Liver (tissue), 9 donors: ENCODE results near the gene MEIS3. TPM values are rescaled to one million over a fixed set of nuclear protein-coding genes. Genes with fewer than 3 reads are reported as not detected.

Experiments
- DNase-seq: peaks from one replicate; pipeline ENCODE4 v3.0.0-alpha.2; 2017; ENCODE audit warnings: low spot score
- H3K27ac ChIP-seq, 2 donors: one replicate each; pipeline ENCODE4 v1.7.0; 2013; ENCODE audit warnings: inconsistent platforms in 2 of 2, low read length in 2 of 2, control low read depth in 1 of 2, low read depth in 1 of 2, mild to moderate bottlenecking in 1 of 2
- H3K27me3 ChIP-seq, 4 donors: one replicate each; pipeline versions ENCODE4 v1.6.1 to v1.7.0; 2013; ENCODE audit warnings: low read length in 3 of 4, inconsistent platforms in 1 of 4, mild to moderate bottlenecking in 1 of 4, moderate library complexity in 1 of 4; ENCODE audit not compliant: control insufficient read depth in 4 of 4, insufficient read depth in 4 of 4
- H3K36me3 ChIP-seq, 4 donors: one replicate each; pipeline versions ENCODE4 v1.6.1 to v1.7.0; 2013; ENCODE audit warnings: low read length in 3 of 4, mild to moderate bottlenecking in 3 of 4, low read depth in 1 of 4, moderate library complexity in 1 of 4; ENCODE audit not compliant: control insufficient read depth in 4 of 4, insufficient read depth in 3 of 4
- H3K4me1 ChIP-seq, 4 donors: one replicate each; pipeline versions ENCODE4 v1.6.1 to v1.7.0; 2013; ENCODE audit warnings: low read length in 3 of 4, mild to moderate bottlenecking in 3 of 4, moderate library complexity in 1 of 4; ENCODE audit not compliant: control insufficient read depth in 4 of 4, insufficient read depth in 4 of 4
- H3K4me3 ChIP-seq, 3 donors: one replicate each; pipeline versions ENCODE4 v1.6.1 to v1.7.0; 2013; ENCODE audit warnings: low read length in 3 of 3, control low read depth in 1 of 3, low read depth in 1 of 3, mild to moderate bottlenecking in 1 of 3
- H3K9ac ChIP-seq, 2 donors: one replicate each; pipeline ENCODE4 v1.7.0; 2013; ENCODE audit warnings: low read length in 2 of 2, mild to moderate bottlenecking in 2 of 2, moderate library complexity in 2 of 2, control low read depth in 1 of 2, low read depth in 1 of 2
- H3K9me3 ChIP-seq, 4 donors: one replicate each; pipeline versions ENCODE4 v1.6.1 to v1.7.0; 2013; ENCODE audit warnings: low read length in 3 of 4; ENCODE audit not compliant: control insufficient read depth in 4 of 4
- ATF3 ChIP-seq: IDR thresholded peaks from 2 replicates; pipeline ENCODE4 v1.6.1; 2016; ENCODE audit warnings: antibody characterized with exemption
- EGR1 ChIP-seq, 2 donors: IDR thresholded peaks; 2 replicates each; pipeline ENCODE4 v1.6.1; 2016 to 2018; ENCODE audit warnings: antibody characterized with exemption in 2 of 2, low read depth in 2 of 2
- FOXA1 ChIP-seq: IDR thresholded peaks from 2 replicates; pipeline ENCODE4 v1.6.1; 2016; ENCODE audit warnings: antibody characterized with exemption
- FOXA2 ChIP-seq: IDR thresholded peaks from 2 replicates; pipeline ENCODE4 v1.6.1; 2016; ENCODE audit warnings: antibody characterized with exemption
- GABPA ChIP-seq, 2 donors: IDR thresholded peaks in 1 of 2; conservative IDR thresholded peaks in 1 of 2; 2 replicates each; pipeline ENCODE4 v1.6.1; 2016; ENCODE audit warnings: antibody characterized with exemption in 2 of 2, mild to moderate bottlenecking in 1 of 2, moderate library complexity in 1 of 2
- HNF4A ChIP-seq, 2 donors: conservative IDR thresholded peaks; 2 replicates each; pipeline ENCODE4 v1.6.1; 2016; ENCODE audit warnings: antibody characterized with exemption in 2 of 2, mild to moderate bottlenecking in 2 of 2
- HNF4G ChIP-seq: IDR thresholded peaks from 2 replicates; pipeline ENCODE4 v1.6.1; 2016; ENCODE audit warnings: antibody characterized with exemption
- JUND ChIP-seq, 2 donors: IDR thresholded peaks; 2 replicates each; pipeline ENCODE4 v1.6.1; 2016; ENCODE audit warnings: antibody characterized with exemption in 2 of 2
- NR2F2 ChIP-seq: IDR thresholded peaks from 2 replicates; pipeline ENCODE4 v1.6.1; 2016; ENCODE audit warnings: antibody characterized with exemption
- RXRA ChIP-seq, 2 donors: IDR thresholded peaks; 2 replicates each; pipeline ENCODE4 v1.6.1; 2017 to 2018; ENCODE audit warnings: antibody characterized with exemption in 2 of 2, mild to moderate bottlenecking in 1 of 2
- SP1 ChIP-seq: IDR thresholded peaks from 2 replicates; pipeline ENCODE4 v1.6.1; 2018; ENCODE audit warnings: antibody characterized with exemption, mild to moderate bottlenecking
- TAF1 ChIP-seq: conservative IDR thresholded peaks from 2 replicates; pipeline ENCODE4 v1.6.1; 2016; ENCODE audit warnings: antibody characterized with exemption, mild to moderate bottlenecking
- YY1 ChIP-seq: IDR thresholded peaks from 2 replicates; pipeline ENCODE4 v1.6.1; 2016; ENCODE audit warnings: antibody characterized with exemption, mild to moderate bottlenecking
- ZBTB33 ChIP-seq: IDR thresholded peaks from 2 replicates; pipeline ENCODE4 v1.6.1; 2016; ENCODE audit warnings: antibody characterized with exemption
- WGBS: extraction: QIAGEN DNeasy Blood & Tissue Kit; methylation state at CpG from one replicate; pipeline ENCODE4 v1.1.7; 2013; 5-methylcytosine and 5-hydroxymethylcytosine counted together
- polyA plus RNA-seq, 2 donors: library from polyadenylated mRNA; stranded (reverse) in 1 of 2; unstranded in 1 of 2; fragments of 200-250 nt in 1 of 2; fragments of >200 nt in 1 of 2; fragmentation: Nextera tagmentation in 1 of 2; extraction: Ambion mirVana in 1 of 2; gene quantifications; one replicate each; pipeline versions ENCODE4 v1.2.1 to v1.2.3, GENCODE V29; 2013 to 2015
- total RNA-seq, 2 donors: library from RNA; depleted of rRNA; stranded (reverse); fragments of >200 nt; gene quantifications; one replicate each; pipeline ENCODE4 v1.2.3, GENCODE V29; 2014
- TF ChIP-seq, protein P1 (sequence below): fragments of 150-350 bp; IDR thresholded peaks from 2 replicates; pipeline ENCODE4 v1.5.1; 2017; ENCODE audit warnings: improper control_type of control experiment, low read depth, low read length; ENCODE audit not compliant: missing input control
- TF ChIP-seq, protein P2 (sequence below): IDR thresholded peaks from 2 replicates; pipeline ENCODE4 v1.6.1; 2016; ENCODE audit warnings: antibody characterized with exemption, mild to moderate bottlenecking
- donor health status: healthy.
- donor health status: healthy.
- donor health status: healthy.
- donor health status: healthy.
- donor health status: healthy.

MEIS3 gene
- total and polyA plus RNA-seq, 4 donors, result 0.50 to 1.3 (median 0.89) TPM

GRCh38 chr19:47461876-47462275 lies 42.5 kb upstream of the MEIS3 start:
- Histone ChIP-seq H3K9ac (no peak overlapping the region), H3K36me3 (no peaks in the 10 kb centered on the region), H3K27me3 (peaks cover 4 to 9% (median 7%) of the 10 kb centered on the region in 4 donors), H3K4me1 (peaks cover 0 to 3% (median under 1%) of the 10 kb centered on the region in 4 donors), H3K27ac (no peak overlapping the region), H3K9me3 (peaks cover 0 to 1% (median 0%) of the 10 kb centered on the region in 4 donors), H3K4me3 (no peak overlapping the region)
- DNase-seq, result no peak
- WGBS, result 92% methylated on average over 5 of the region's 5 CpGs
- no peak for TF ChIP-seq RXRA (IDR thresholded peaks at IDR 0.05)
- no peak for TF ChIP-seq FOXA1
- no peak for TF ChIP-seq HNF4G
- no peak for TF ChIP-seq ZBTB33
- no peak for TF ChIP-seq GABPA (IDR thresholded peaks at IDR 0.05 in 1 of 2, conservative IDR thresholded peaks at IDR 0.05 in 1 of 2)
- TF ChIP-seq YY1, result no peak

- Histone ChIP-seq H3K27ac (no peak overlapping the region), H3K9ac (no peak overlapping the region), H3K4me3 (no peak overlapping the region), H3K36me3 (no peaks in the 10 kb centered on the region), H3K9me3 (peaks cover 0 to 11% (median 5%) of the 10 kb centered on the region in 4 donors), H3K4me1 (peaks cover 0 to 3% (median under 1%) of the 10 kb centered on the region in 4 donors), H3K27me3 (peaks cover 4 to 14% (median 8%) of the 10 kb centered on the region in 4 donors)
- WGBS, result 79% methylated on average over 14 of the region's 14 CpGs
- TF ChIP-seq FOXA2, result no peak
- TF ChIP-seq HNF4A (conservative IDR thresholded peaks at IDR 0.05), result no peak
- no peak for TF ChIP-seq RXRA (IDR thresholded peaks at IDR 0.05)
- no peak for TF ChIP-seq ZBTB33
- TF ChIP-seq, protein P1, sequence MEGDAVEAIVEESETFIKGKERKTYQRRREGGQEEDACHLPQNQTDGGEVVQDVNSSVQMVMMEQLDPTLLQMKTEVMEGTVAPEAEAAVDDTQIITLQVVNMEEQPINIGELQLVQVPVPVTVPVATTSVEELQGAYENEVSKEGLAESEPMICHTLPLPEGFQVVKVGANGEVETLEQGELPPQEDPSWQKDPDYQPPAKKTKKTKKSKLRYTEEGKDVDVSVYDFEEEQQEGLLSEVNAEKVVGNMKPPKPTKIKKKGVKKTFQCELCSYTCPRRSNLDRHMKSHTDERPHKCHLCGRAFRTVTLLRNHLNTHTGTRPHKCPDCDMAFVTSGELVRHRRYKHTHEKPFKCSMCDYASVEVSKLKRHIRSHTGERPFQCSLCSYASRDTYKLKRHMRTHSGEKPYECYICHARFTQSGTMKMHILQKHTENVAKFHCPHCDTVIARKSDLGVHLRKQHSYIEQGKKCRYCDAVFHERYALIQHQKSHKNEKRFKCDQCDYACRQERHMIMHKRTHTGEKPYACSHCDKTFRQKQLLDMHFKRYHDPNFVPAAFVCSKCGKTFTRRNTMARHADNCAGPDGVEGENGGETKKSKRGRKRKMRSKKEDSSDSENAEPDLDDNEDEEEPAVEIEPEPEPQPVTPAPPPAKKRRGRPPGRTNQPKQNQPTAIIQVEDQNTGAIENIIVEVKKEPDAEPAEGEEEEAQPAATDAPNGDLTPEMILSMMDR, result no peak
- no peak for TF ChIP-seq NR2F2
- TF ChIP-seq TAF1, result no peak
- no peak for TF ChIP-seq YY1
- TF ChIP-seq GABPA (IDR thresholded peaks at IDR 0.05 in 1 of 2, conservative IDR thresholded peaks at IDR 0.05 in 1 of 2), result no peak
- TF ChIP-seq SP1, result no peak
- TF ChIP-seq, protein P2, sequence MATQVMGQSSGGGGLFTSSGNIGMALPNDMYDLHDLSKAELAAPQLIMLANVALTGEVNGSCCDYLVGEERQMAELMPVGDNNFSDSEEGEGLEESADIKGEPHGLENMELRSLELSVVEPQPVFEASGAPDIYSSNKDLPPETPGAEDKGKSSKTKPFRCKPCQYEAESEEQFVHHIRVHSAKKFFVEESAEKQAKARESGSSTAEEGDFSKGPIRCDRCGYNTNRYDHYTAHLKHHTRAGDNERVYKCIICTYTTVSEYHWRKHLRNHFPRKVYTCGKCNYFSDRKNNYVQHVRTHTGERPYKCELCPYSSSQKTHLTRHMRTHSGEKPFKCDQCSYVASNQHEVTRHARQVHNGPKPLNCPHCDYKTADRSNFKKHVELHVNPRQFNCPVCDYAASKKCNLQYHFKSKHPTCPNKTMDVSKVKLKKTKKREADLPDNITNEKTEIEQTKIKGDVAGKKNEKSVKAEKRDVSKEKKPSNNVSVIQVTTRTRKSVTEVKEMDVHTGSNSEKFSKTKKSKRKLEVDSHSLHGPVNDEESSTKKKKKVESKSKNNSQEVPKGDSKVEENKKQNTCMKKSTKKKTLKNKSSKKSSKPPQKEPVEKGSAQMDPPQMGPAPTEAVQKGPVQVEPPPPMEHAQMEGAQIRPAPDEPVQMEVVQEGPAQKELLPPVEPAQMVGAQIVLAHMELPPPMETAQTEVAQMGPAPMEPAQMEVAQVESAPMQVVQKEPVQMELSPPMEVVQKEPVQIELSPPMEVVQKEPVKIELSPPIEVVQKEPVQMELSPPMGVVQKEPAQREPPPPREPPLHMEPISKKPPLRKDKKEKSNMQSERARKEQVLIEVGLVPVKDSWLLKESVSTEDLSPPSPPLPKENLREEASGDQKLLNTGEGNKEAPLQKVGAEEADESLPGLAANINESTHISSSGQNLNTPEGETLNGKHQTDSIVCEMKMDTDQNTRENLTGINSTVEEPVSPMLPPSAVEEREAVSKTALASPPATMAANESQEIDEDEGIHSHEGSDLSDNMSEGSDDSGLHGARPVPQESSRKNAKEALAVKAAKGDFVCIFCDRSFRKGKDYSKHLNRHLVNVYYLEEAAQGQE, result no peak
- TF ChIP-seq JUND (IDR thresholded peaks at IDR 0.05), result no peak
- no peak for TF ChIP-seq HNF4G
- no peak for TF ChIP-seq ATF3
- no peak for TF ChIP-seq EGR1 (IDR thresholded peaks at IDR 0.05; ENCODE audit: low read depth in 2 of 2)
- DNase-seq, result no peak
These were observed 40.1 kb upstream of the MEIS3 start for GRCh38 chr19:47459477-47459876.
